H1 (cell line): Measurements from ENCODE around the gene CEP68. TPM values are rescaled to one million over a fixed set of nuclear protein-coding genes. Genes with fewer than 3 reads are reported as not detected.

ENCODE experiments used
- CEBPB ChIP-seq: IDR thresholded peaks from 2 replicates; pipeline ENCODE4 v1.6.1; 2012; ENCODE audit warnings: low read depth, low read length
- CHD1 ChIP-seq: IDR thresholded peaks from 2 replicates; pipeline ENCODE4 v1.6.1; 2012; ENCODE audit warnings: low read depth, low read length, improper control_type of control experiment
- CHD2 ChIP-seq: IDR thresholded peaks from 2 replicates; pipeline ENCODE4 v1.6.1; 2012; ENCODE audit warnings: low read length, improper control_type of control experiment
- CREB1 ChIP-seq: IDR thresholded peaks from 2 replicates; pipeline ENCODE4 v1.6.1; 2012; ENCODE audit warnings: inconsistent platforms
- FOSL1 ChIP-seq: IDR thresholded peaks from 2 replicates; pipeline ENCODE4 v1.6.1; 2011; ENCODE audit warnings: mild to moderate bottlenecking, low read depth, low read length, moderate library complexity; ENCODE audit not compliant: insufficient read depth
- KDM4A ChIP-seq: IDR thresholded peaks from one replicate; pipeline ENCODE4 v1.7.1; 2012; ENCODE audit warnings: low read depth, mild to moderate bottlenecking, moderate library complexity, low read length, inconsistent platforms; ENCODE audit not compliant: severe bottlenecking
- PHF8 ChIP-seq: fragments of 200-600 bp; sonication (generic); conservative IDR thresholded peaks from 2 replicates; pipeline ENCODE4 v1.7.1; 2012; ENCODE audit warnings: low read depth, mild to moderate bottlenecking, inconsistent platforms, low read length, moderate library complexity
- RBBP5 ChIP-seq: IDR thresholded peaks from 2 replicates; pipeline ENCODE4 v1.7.1; 2012; ENCODE audit warnings: low read depth, mild to moderate bottlenecking, inconsistent platforms, low read length, moderate library complexity, borderline replicate concordance
- RNF2 ChIP-seq: fragments of 200-900, 300-1000 bp; sonication (generic); IDR thresholded peaks from 2 replicates; pipeline ENCODE4 v1.7.1; 2016; ENCODE audit warnings: borderline replicate concordance, low read depth, mild to moderate bottlenecking, antibody characterized with exemption, low read length; ENCODE audit not compliant: poor library complexity, severe bottlenecking; ENCODE audit errors: missing control alignments
- RXRA ChIP-seq: IDR thresholded peaks from 2 replicates; pipeline ENCODE4 v1.6.1; 2011; ENCODE audit warnings: low read depth, mild to moderate bottlenecking, low read length, moderate library complexity; ENCODE audit not compliant: insufficient read depth
- SIN3A ChIP-seq, 2 experiments: IDR thresholded peaks in 1 of 2; conservative IDR thresholded peaks in 1 of 2; 2 replicates each; pipeline ENCODE4 v1.6.1; 2011 to 2012; ENCODE audit warnings: low read length in 2 of 2, improper control_type of control experiment in 1 of 2, low read depth in 1 of 2, mild to moderate bottlenecking in 1 of 2
- SIRT6 ChIP-seq: IDR thresholded peaks from one replicate; pipeline ENCODE4 v1.7.1; 2012; ENCODE audit warnings: low read length, inconsistent platforms
- SIX5 ChIP-seq: IDR thresholded peaks from 2 replicates; pipeline ENCODE4 v1.6.1; 2011; ENCODE audit warnings: mild to moderate bottlenecking, low read depth, low read length
- SP1 ChIP-seq: IDR thresholded peaks from 2 replicates; pipeline ENCODE4 v1.6.1; 2011; ENCODE audit warnings: low read depth, low read length
- SP4 ChIP-seq: IDR thresholded peaks from 2 replicates; pipeline ENCODE4 v1.6.1; 2012; ENCODE audit warnings: low read length, inconsistent platforms
- SRF ChIP-seq: IDR thresholded peaks from 2 replicates; pipeline ENCODE4 v1.6.1; 2011; ENCODE audit warnings: mild to moderate bottlenecking, low read depth, low read length, moderate library complexity
- TAF7 ChIP-seq: optimal IDR thresholded peaks from 2 replicates; pipeline ENCODE3; 2011; ENCODE audit warnings: low read depth, mild to moderate bottlenecking, inconsistent platforms, low read length, moderate library complexity, borderline replicate concordance
- TBP ChIP-seq: IDR thresholded peaks from 2 replicates; pipeline ENCODE4 v1.6.1; 2011; ENCODE audit warnings: low read depth, low read length, improper control_type of control experiment
- TEAD4 ChIP-seq: IDR thresholded peaks from 2 replicates; pipeline ENCODE4 v1.6.1; 2012; ENCODE audit warnings: low read depth, low read length, inconsistent platforms, mixed read lengths
- YY1 ChIP-seq: IDR thresholded peaks from 2 replicates; pipeline ENCODE4 v1.6.1; 2011; ENCODE audit warnings: low read depth, mild to moderate bottlenecking, low read length
- ZNF274 ChIP-seq: IDR thresholded peaks from 2 replicates; pipeline ENCODE4 v1.7.0; 2012; ENCODE audit warnings: low read length, borderline replicate concordance; ENCODE audit errors: extremely low read depth
- polyA plus RNA-seq, 7 experiments: library from polyadenylated mRNA; depleted of rRNA in 3 of 7; stranded (reverse) in 5 of 7; unstranded in 2 of 7; fragments of >200 nt in 5 of 7; fragments of 200-250 nt in 2 of 7; gene quantifications; 1 replicate in 5 of 7; 2 replicates in 1 of 7; 4 replicates in 1 of 7; pipeline versions ENCODE4 v1.2.1 to v1.2.3, GENCODE V29; 2011 to 2013; ENCODE audit warnings: missing spikeins in 2 of 7, mixed read lengths in 2 of 7
- total RNA-seq: library from RNA; stranded (reverse); fragmentation: NEBNext Ultra II Directional; extraction: Animal tissue kit (Norgen Biotek cat#: 25700); gene quantifications from 2 replicates; pipeline ENCODE4 v1.2.1, GENCODE V29; 2021
- TF ChIP-seq, protein P1 (sequence below): IDR thresholded peaks from 2 replicates; pipeline ENCODE4 v1.6.1; 2012; ENCODE audit warnings: low read length, inconsistent platforms
- TF ChIP-seq, protein P2 (sequence below): IDR thresholded peaks from 2 replicates; pipeline ENCODE4 v1.6.1; 2011; ENCODE audit warnings: low read depth, mild to moderate bottlenecking, low read length; ENCODE audit not compliant: insufficient read depth

CEP68 gene
- total and polyA plus RNA-seq, 2 of the 8 experiments (the other 6 are each of a cell fraction or from before 2014, with no cell fraction given): 23.2 to 24.7 TPM

DNA sequence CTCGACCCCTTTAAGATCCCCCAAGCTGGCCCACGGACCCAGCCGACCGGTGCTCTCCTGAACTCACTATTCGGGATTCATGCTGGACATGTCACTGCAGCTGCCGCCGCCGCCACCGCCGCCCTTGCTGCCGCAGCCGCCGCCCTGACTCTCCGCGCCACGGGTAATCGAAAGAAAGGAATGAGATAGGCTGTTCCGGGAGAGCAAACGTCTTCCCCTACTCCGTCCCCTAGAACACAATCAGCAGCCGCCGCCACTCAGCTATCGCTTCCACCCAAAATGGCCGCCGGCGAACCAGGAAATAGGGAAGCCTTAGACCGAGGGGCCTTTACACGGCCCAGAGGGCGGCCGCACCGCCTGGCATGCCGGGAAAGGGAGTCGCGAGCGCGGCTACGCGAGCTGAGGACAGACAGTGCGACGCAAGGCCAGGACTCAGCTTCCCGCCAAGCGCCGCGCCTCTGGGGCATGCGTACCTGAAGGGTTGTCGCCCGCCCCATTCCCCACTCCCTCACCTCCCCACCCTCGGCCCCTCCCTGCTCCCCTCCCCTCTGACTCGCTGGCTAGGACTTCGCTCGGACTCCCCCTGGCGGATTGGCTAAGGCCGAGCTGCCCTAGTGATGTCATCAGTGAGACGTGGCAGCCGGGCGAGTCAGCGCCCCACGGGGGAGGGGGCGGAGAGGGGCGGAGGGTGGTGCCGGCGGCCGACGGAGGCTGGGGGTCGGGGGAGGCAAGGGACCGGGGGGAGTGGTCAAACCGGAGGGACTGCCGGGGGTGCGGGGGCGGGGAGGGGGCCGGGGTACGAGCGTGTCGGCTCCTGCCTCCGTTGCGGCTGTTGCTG is 73.8 kb downstream of the CEP68 start, which contains the start of gene RAB1A (continued):
- TF ChIP-seq CREB1 (peak; percentile 94), KDM4A (peak; percentile 34), ZNF274 (no peak), SIX5 (peak; percentile 80), RNF2 (no peak), TEAD4 (peak; percentile 82), RBBP5 (peak; percentile 19; the same call in 1 of the 2 replicates), TBP (peak; percentile 74), CHD2 (no peak), FOSL1 (no peak), YY1 (peak; percentile 98), SRF (no peak), RXRA (no peak), SP4 (no peak), CEBPB (no peak), SP1 (no peak), SIRT6 (no peak), PHF8 (peak; percentile 77), SIN3A (conservative IDR thresholded peaks at IDR 0.05 in 1 of 2, IDR thresholded peaks at IDR 0.05 in 1 of 2; ENCODE audit: low read depth in 1 of 2, low read length in 2 of 2) (peak; percentile 58 to 74; a peak in 3 of 4 replicates), CHD1 (no peak), TAF7 (peak; percentile 40)
- TF ChIP-seq, protein P1, sequence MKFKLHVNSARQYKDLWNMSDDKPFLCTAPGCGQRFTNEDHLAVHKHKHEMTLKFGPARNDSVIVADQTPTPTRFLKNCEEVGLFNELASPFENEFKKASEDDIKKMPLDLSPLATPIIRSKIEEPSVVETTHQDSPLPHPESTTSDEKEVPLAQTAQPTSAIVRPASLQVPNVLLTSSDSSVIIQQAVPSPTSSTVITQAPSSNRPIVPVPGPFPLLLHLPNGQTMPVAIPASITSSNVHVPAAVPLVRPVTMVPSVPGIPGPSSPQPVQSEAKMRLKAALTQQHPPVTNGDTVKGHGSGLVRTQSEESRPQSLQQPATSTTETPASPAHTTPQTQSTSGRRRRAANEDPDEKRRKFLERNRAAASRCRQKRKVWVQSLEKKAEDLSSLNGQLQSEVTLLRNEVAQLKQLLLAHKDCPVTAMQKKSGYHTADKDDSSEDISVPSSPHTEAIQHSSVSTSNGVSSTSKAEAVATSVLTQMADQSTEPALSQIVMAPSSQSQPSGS: peak; percentile 94
- TF ChIP-seq, protein P2, sequence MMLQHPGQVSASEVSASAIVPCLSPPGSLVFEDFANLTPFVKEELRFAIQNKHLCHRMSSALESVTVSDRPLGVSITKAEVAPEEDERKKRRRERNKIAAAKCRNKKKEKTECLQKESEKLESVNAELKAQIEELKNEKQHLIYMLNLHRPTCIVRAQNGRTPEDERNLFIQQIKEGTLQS: peak; percentile 57
